NCI-H2171 (cell line): Measurements from ENCODE around the gene ATP6V1B1.

ENCODE experiments used
- DNase-seq: peaks from one replicate; lab custom pipeline; 2025; lab: John Stamatoyannopoulos, UW

The ATP6V1B1 gene

GRCh38 chr2:70927138-70927537, 8.6 kb upstream of the ATP6V1B1 start:
- DNase-seq: no peak

GRCh38 chr2:70927641-70928040, 8.1 kb upstream of the ATP6V1B1 start:
- DNase-seq: no peak

GRCh38 chr2:70928366-70928765, 7.3 kb upstream of the ATP6V1B1 start:
- no peak for DNase-seq

GRCh38 chr2:70930371-70931329, 5.0 kb upstream of the ATP6V1B1 start:
- DNase-seq: no peak

GRCh38 chr2:70931376-70932000, 4.2 kb upstream of the ATP6V1B1 start:
- no peak for DNase-seq

- no peak for DNase-seq
These were observed 3.0 kb upstream of the ATP6V1B1 start for GRCh38 chr2:70932631-70933230.

GRCh38 chr2:70934981-70935380, 719 bp upstream of the ATP6V1B1 start:
- no peak for DNase-seq

GRCh38 chr2:70936165-70936978, 672 bp downstream of the ATP6V1B1 start:
- no peak for DNase-seq

GRCh38 chr2:70936979-70937811, 1.5 kb downstream of the ATP6V1B1 start:
- no peak for DNase-seq

- no peak for DNase-seq
These were observed 2.3 kb downstream of the ATP6V1B1 start for GRCh38 chr2:70937866-70938585.

GRCh38 chr2:70938586-70938950, 2.9 kb downstream of the ATP6V1B1 start:
- DNase-seq: no peak

- DNase-seq: no peak
These were observed 3.5 kb downstream of the ATP6V1B1 start for GRCh38 chr2:70939001-70939838.

- no peak for DNase-seq
These were observed 4.3 kb downstream of the ATP6V1B1 start for GRCh38 chr2:70939839-70940580.

GRCh38 chr2:70941186-70941585, 5.5 kb downstream of the ATP6V1B1 start:
- no peak for DNase-seq

GRCh38 chr2:70941701-70942100, 6.0 kb downstream of the ATP6V1B1 start:
- no peak for DNase-seq

- no peak for DNase-seq
These were observed 6.9 kb downstream of the ATP6V1B1 start for GRCh38 chr2:70942396-70943204.

- DNase-seq: no peak
These were observed 7.6 kb downstream of the ATP6V1B1 start for GRCh38 chr2:70943205-70943871.
